Measurements from ENCODE around the gene MROH8.
"Not testable (repeated sequence)": the region's sequence is repeated elsewhere in the genome, so short reads cannot be mapped to it uniquely, and the experiment has no call there.

Gene MROH8

GRCh38 chr20:37095108-37095598, 84.2 kb downstream of the MROH8 start:
- TF ChIP-seq JUND (IDR thresholded peaks at IDR 0.05; ENCODE audit: low read depth): no peak
- no peak for DNase-seq (ENCODE audit: low read depth in 1 of 2, low spot score in 1 of 2)
- in situ Hi-C loops (cut with HindIII; ENCODE audit: low pct_unique_long_range_greater_than_20kb, low sequenced_read_pairs): no loop called here

GRCh38 chr20:37090407-37090806, 88.9 kb downstream of the MROH8 start:
- DNase-seq (ENCODE audit: low read depth in 1 of 2, low spot score in 1 of 2): no peak
- in situ Hi-C loops (cut with HindIII; ENCODE audit: low pct_unique_long_range_greater_than_20kb, low sequenced_read_pairs): no loop called here
- no peak for TF ChIP-seq JUND (IDR thresholded peaks at IDR 0.05; ENCODE audit: low read depth)

DNA sequence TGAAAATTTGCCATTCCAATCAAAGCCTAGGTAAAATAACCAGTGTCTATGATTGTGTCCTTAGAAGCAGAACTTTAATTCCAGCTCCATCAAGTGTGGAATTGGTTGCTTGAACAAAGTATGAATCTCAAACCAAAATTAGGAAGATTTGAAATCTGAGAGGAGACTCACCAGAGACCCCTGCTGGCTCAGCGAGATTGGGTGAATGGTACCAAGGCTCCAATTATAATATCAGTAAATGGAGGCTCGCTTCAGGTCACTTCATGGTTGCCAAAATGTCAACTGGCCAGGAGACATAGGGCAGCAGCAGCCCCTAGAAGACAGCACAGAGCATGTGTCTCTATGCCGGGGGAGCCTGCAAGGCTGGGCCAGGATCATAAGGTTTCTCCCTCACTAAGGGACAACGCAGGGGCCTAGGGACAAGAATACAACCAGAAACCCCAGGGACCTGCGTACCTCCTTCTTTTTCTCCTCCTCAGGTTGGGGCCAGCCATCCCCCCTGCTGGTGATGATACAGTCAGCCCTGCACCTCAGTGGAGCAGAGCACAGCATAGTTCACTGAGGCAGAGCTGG, 97.5 kb downstream of the MROH8 start:
- DNase-seq (ENCODE audit: low read depth in 1 of 2, low spot score in 1 of 2): no peak
- TF ChIP-seq JUND (IDR thresholded peaks at IDR 0.05; ENCODE audit: low read depth): no peak
- in situ Hi-C loops (cut with HindIII; ENCODE audit: low pct_unique_long_range_greater_than_20kb, low sequenced_read_pairs): no loop called here

DNA sequence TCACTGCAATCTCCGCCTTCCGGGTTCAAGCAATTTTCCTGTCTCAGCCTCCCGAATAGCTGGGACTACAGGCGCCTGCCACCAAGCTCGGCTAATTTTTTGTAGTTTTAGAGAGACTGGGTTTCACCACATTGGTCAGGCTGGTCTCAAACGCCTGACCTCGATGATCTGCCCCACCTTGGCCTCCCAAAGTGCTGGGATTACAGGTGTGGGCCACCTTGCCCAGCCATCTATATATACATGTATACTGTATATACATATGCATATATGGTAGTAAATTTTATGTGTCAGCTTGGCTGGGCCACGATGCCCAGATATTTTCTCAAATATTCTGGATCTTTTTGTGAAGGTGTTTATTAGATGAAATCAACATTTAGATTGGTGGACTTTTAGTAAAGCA, 102.3 kb downstream of the MROH8 start:
- TF ChIP-seq JUND (IDR thresholded peaks at IDR 0.05; ENCODE audit: low read depth): no peak
- in situ Hi-C loops (cut with HindIII; ENCODE audit: low pct_unique_long_range_greater_than_20kb, low sequenced_read_pairs): no loop called here
- no peak for DNase-seq (ENCODE audit: low read depth in 1 of 2, low spot score in 1 of 2)

- in situ Hi-C loops (cut with HindIII; ENCODE audit: low pct_unique_long_range_greater_than_20kb, low sequenced_read_pairs): no loop called here
- TF ChIP-seq JUND (IDR thresholded peaks at IDR 0.05; ENCODE audit: low read depth): no peak
- no peak for DNase-seq (ENCODE audit: low read depth in 1 of 2, low spot score in 1 of 2)
These were observed 103.2 kb downstream of the MROH8 start for GRCh38 chr20:37075932-37076685.

- TF ChIP-seq JUND (IDR thresholded peaks at IDR 0.05; ENCODE audit: low read depth): no peak
- in situ Hi-C loops (cut with HindIII; ENCODE audit: low pct_unique_long_range_greater_than_20kb, low sequenced_read_pairs): no loop called here
- DNase-seq (ENCODE audit: low read depth in 1 of 2, low spot score in 1 of 2): no peak
These were observed 106.8 kb downstream of the MROH8 start for GRCh38 chr20:37072293-37073196.

GRCh38 chr20:37071481-37071911, 107.9 kb downstream of the MROH8 start:
- DNase-seq (ENCODE audit: low read depth in 1 of 2, low spot score in 1 of 2): no peak
- no peak for TF ChIP-seq JUND (IDR thresholded peaks at IDR 0.05; ENCODE audit: low read depth)
- in situ Hi-C loops (cut with HindIII; ENCODE audit: low pct_unique_long_range_greater_than_20kb, low sequenced_read_pairs): no loop called here

- in situ Hi-C loops (cut with HindIII; ENCODE audit: low pct_unique_long_range_greater_than_20kb, low sequenced_read_pairs); DNase-seq (ENCODE audit: low read depth in 1 of 2, low spot score in 1 of 2): not testable (repeated sequence)
These were observed 109.8 kb downstream of the MROH8 start for GRCh38 chr20:37069563-37069962.

- no peak for TF ChIP-seq JUND (IDR thresholded peaks at IDR 0.05; ENCODE audit: low read depth)
These were observed 113.2 kb downstream of the MROH8 start for GRCh38 chr20:37066168-37066567.

GRCh38 chr20:37055276-37055675, 124.1 kb downstream of the MROH8 start:
- in situ Hi-C loops (cut with HindIII; ENCODE audit: low pct_unique_long_range_greater_than_20kb, low sequenced_read_pairs): no loop called here
- no peak for TF ChIP-seq JUND (IDR thresholded peaks at IDR 0.05; ENCODE audit: low read depth)
- no peak for DNase-seq (ENCODE audit: low read depth in 1 of 2, low spot score in 1 of 2)

More at GRCh38 chr20:37066168-37066567, 113.2 kb downstream of the MROH8 start:
- in situ Hi-C loops (cut with HindIII; ENCODE audit: low pct_unique_long_range_greater_than_20kb, low sequenced_read_pairs): no loop called here
- DNase-seq (ENCODE audit: low read depth in 1 of 2, low spot score in 1 of 2): no peak

- DNase-seq (ENCODE audit: low read depth in 1 of 2, low spot score in 1 of 2): no peak
- in situ Hi-C loops (cut with HindIII; ENCODE audit: low pct_unique_long_range_greater_than_20kb, low sequenced_read_pairs): no loop called here
- no peak for TF ChIP-seq JUND (IDR thresholded peaks at IDR 0.05; ENCODE audit: low read depth)
These were observed 126.0 kb downstream of the MROH8 start for GRCh38 chr20:37053230-37053950.
